ENCODE data around the gene SCYL1.

Gene SCYL1

DNA sequence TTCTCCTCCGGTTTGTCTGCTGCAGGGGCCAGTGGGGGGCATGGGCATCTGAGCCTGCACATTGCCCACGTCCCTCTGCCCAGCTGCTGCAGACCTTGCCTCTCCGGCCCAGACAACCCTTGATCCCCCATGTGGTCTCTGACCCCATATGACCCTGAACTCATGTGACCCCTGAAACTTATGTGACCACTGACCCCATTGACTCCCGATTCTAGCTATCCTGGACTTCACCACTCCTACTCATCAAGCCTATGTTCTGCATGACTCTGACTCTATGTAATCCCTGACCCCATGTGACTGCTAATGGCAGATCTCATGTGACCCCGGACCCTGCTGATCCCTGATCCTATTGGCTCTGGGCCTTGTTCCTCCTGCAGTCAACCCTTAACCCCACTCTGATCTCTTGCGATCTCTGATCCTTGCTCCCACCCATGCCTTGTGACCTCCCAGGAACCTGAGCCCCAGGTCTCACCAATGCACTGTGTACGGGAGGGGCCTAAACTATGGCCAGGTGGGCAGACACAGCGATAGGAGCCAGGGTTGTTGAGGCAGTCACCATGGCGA lies 27.6 kb downstream of the SCYL1 start:
- TF ChIP-seq, protein P1, sequence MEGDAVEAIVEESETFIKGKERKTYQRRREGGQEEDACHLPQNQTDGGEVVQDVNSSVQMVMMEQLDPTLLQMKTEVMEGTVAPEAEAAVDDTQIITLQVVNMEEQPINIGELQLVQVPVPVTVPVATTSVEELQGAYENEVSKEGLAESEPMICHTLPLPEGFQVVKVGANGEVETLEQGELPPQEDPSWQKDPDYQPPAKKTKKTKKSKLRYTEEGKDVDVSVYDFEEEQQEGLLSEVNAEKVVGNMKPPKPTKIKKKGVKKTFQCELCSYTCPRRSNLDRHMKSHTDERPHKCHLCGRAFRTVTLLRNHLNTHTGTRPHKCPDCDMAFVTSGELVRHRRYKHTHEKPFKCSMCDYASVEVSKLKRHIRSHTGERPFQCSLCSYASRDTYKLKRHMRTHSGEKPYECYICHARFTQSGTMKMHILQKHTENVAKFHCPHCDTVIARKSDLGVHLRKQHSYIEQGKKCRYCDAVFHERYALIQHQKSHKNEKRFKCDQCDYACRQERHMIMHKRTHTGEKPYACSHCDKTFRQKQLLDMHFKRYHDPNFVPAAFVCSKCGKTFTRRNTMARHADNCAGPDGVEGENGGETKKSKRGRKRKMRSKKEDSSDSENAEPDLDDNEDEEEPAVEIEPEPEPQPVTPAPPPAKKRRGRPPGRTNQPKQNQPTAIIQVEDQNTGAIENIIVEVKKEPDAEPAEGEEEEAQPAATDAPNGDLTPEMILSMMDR (IDR thresholded peaks at IDR 0.05; ENCODE audit: low read depth, low read length, missing control alignments) = no peak
- in situ Hi-C loops (cut with HindIII; ENCODE audit: low sequenced_read_pairs) = no loop called here
- DNase-seq (ENCODE audit: low read depth) = no peak
- H3K4me3 ChIP-seq (ENCODE audit: low read depth, low read length) = no peak overlapping the region

DNA sequence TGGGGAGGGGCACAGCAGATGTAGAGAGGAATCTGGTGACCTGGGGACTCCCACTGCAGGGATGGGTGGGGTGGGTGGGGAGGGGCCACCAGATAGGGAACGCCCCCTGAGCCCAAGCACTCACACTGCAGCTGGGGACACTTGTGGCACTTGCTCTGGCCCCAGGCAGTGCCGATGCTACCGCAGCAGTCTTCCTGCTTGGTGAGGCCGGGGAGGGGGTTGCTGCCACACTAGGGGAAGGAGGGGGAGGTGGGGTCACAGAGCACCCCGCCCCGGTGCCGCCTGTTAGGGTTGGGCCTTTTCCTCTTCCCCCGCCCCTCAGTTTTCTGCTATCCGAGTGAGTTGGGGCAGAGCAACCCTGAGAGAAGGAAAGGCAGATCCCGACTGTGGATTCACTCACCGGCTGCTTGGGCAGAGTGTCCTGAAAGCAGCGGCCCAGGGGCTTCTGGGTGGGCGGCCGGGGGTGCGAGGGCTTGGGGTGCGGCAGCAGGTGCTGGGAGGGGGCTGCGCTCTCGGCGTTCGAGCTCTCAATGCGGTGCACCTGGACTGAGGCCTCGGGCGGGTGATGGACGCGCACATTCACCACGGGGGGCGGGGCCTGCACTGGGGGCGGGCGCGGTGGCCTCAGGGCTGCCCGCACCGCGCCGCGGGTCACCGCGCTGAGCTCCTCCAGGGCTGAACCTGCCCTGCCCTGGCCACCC lies 28.6 kb downstream of the SCYL1 start:
- TF ChIP-seq, protein P1 (IDR thresholded peaks at IDR 0.05; ENCODE audit: low read depth, low read length, missing control alignments) = no peak
- in situ Hi-C loops (cut with HindIII; ENCODE audit: low sequenced_read_pairs) = no loop called here
- DNase-seq (ENCODE audit: low read depth) = no peak
- H3K4me3 ChIP-seq (ENCODE audit: low read depth, low read length) = no peak overlapping the region

DNA sequence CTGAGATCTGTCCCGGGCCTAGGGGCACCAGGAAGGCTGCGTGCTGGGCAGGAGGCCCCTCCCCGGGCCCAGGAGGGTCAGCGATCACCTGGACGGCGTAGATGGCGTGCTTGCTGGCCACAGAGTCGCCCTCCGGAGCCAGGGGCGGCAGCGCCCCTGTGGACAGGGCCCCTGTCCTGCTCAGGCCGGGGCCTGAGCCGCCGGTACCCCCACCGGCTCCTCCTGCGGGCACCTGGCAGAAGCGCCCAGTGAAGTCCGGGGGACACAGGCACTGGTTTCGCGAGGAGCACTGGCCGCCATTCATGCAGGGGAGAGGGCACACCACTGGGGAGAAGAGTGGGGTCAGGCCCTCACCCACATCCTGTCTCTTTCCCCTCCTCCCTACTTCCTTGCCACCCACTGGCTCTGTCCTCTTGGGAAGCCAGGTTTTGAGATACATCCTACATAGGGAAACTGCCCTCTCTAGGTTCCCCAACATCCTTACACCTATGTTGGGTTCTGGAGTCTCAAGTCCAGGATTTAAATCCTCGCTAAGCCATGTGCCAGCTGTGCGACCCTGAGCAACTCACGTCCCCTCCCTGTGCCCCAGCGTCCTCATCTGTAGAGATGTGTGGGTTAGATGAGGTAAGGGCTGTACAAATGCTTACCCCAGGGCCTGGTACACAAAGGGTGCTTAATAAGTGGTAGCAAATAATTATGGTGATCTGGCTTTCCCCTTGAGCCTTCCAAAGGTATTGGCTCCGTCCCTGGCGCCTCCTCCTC lies 29.4 kb downstream of the SCYL1 start:
- DNase-seq (ENCODE audit: low read depth) = no peak
- in situ Hi-C loops (cut with HindIII; ENCODE audit: low sequenced_read_pairs) = no loop called here
- no peak overlapping the region for H3K4me3 ChIP-seq (ENCODE audit: low read depth, low read length)
- TF ChIP-seq, protein P1 (IDR thresholded peaks at IDR 0.05; ENCODE audit: low read depth, low read length, missing control alignments) = no peak

DNA sequence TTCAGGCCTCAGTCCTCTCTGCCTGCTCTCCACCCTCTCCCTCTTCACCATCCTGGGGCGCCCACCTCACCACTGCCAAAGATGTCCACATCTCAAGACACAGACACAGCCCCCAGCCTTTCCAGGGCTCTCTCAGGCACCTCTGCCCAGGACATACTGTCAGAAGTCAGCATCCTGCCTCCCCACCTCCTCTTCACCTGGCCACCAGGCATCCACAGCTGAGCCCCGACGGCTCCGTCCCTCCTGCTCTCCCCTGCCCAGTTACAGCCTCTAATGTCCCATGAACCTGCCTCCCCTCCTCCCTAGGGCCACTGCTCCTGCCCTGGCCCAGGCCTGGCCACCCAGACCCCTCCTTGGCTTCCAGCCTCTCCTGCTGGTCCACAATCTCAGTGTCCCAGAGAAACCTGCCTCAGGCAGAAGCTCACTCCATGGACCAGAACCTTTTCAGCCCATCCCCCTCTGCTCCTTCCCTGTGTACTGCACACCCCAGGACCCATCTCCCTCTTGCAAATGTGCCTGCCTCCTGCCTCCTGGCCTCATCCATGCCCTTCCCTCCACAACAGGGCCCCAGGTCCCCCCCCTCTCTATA lies 30.1 kb downstream of the SCYL1 start:
- DNase-seq (ENCODE audit: low read depth) = no peak
- peak overlapping the region; percentile 70 for H3K4me3 ChIP-seq (ENCODE audit: low read depth, low read length)
- TF ChIP-seq, protein P1 (IDR thresholded peaks at IDR 0.05; ENCODE audit: low read depth, low read length, missing control alignments) = no peak
- in situ Hi-C loops (cut with HindIII; ENCODE audit: low sequenced_read_pairs) = no loop called here

DNA sequence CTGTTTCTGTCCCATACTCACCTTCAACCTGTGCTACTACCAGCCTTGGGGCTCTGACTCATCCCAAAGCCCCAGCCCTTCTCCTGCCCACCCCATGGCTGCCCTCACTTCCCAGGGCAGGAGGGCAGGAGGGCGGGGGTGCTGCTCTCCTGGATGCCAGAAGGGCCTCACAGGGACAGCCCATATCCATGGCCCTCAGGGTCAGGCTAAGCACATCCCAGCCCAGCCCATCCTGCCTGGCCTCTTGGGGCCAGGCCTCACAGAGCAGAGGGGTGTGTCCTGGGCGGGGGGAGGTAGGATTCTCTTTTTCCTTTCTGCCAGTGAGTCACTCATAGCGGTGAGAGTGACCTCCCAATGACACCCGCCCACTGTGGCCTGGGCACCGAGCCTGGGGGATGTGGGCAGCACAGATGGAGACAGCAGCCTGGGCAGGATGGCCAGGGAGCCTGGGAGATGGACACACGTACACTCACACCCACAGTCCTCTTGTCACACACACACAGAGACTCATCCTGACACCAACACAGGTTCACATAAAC lies 30.9 kb downstream of the SCYL1 start:
- H3K4me3 ChIP-seq (ENCODE audit: low read depth, low read length) = peak overlapping the region; percentile 70
- no peak for DNase-seq (ENCODE audit: low read depth)
- TF ChIP-seq, protein P1 (IDR thresholded peaks at IDR 0.05; ENCODE audit: low read depth, low read length, missing control alignments) = no peak
- in situ Hi-C loops (cut with HindIII; ENCODE audit: low sequenced_read_pairs) = no loop called here

Measured in astrocyte of the cerebellum (primary cell).